HPDE6-E6E7 (cell line): ENCODE measurements around the gene DCLRE1A.
"Not testable (repeated sequence)": the region's sequence is repeated elsewhere in the genome, so short reads cannot be mapped to it uniquely, and the experiment has no call there.

Experiments used
- DNase-seq: peaks from one replicate; pipeline ENCODE4 v3.0.0; 2011; ENCODE audit warnings: missing footprints; ENCODE audit errors: extremely low spot score

Gene DCLRE1A

DNA sequence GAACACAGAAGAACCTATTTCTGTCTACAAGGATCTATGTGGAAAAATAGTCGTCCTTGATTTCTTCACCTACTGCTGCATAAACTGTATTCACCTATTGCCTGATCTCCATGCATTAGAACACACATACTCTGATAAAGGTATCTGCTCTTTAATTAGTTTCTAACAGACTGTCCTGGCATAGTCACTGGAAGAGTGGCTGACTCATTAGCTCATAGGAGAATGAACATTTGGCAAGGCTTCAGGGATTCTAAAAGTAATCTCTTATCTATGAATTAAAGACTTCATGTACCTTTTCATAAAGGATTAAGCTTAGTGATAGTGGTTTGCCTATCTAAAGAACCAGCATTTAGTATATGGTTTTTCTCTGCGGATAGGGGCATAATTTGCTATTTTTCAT is 4.7 kb upstream of the DCLRE1A start:
- DNase-seq = no peak

DNA sequence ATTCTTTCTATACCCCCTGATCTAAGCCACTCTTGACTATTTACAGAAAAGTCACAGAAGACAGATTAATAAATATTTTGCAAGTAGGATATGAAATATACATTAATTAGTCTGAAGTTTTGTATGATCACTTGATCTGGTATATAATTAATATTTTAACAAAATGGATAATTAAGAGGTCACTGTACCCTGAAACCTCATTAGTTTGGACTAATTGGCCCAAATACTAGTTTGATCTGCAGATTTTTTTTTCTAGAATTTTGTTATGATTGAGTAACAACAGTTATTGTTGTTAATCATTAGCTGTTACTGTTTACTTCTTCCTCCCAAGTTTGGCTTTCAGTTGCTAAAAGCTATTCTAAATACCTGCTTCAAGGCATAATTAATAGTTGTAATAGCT is 3.3 kb upstream of the DCLRE1A start:
- no peak for DNase-seq

GRCh38 chr10:113856563-113856962 is 2.7 kb upstream of the DCLRE1A start:
- no peak for DNase-seq

DNA sequence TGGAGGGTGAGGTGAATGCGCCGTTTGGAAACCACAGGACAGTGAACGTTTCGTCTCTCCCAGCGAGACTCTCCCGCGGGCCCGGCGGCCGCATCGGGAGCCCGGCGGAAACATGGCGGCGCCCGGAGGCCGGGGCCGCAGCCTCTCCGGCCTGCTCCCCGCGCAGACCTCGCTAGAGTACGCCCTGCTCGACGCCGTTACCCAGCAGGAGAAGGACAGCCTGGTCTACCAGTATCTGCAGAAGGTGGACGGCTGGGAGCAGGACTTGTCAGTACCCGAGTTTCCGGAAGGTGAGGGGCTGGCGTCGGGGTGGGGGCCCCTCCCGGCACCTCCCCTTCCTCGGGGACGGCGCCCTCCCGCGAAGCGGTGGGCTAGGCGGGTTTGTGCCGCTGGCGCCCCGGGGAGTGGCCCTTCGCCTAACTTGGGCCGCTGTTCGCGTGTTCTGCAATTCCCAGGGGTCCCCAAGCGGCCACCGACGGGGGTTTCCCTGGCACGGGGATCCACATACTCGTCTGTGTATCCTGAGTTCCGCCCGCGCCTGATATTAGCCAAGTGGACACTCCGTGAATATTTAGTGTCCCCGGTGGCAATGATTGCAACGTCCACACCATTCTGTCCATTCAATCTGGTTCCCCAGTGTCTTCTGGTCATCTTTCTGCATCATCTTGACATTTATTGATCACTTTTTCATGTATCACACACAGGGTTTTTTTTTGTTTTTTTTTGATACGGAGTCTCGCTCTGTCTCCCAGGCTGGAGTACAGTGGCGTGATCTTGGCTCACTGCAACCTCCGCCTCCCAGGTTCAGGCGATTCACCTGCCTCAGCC is 1.1 kb upstream of the DCLRE1A start:
- DNase-seq = no peak

DNA sequence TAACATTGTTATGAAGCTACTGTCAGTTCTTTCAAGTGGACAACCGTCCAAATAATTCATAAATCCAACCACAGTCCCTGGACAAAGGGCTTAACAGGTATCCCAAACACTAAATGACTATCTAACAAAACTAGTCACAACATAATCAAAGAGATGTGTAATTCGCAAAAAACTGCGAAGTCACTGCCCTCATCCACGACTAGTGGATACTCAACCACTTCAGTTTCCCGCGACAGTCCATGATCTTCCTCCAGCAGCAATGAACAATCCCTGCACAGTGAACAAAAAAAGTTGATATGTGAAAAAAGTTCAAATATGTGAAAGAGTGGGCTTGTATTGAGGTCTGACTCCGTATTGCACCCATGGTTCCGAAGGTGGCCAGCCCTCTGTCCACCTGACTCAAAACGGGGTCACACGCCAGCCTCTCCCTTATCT is 287 bp downstream of the DCLRE1A start:
- no peak for DNase-seq

DNA sequence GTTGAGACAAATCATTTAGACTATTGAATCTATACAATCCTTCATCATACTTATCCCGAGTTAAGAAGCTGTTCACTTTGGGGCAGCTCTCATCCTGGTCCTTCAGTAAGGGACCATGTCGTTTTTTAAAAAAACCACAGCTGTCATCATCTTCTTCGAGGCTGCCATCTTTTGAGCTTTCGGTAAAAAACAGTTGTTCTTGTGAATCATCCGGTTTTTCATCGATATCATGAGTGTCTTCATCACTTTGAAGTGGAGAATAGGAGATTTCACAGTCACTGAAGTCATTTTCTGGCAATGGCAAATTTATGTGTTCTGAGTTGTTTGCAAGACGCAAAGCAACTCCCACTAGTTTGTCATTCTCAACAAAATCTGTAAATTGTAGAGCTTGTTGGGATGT is 3.9 kb downstream of the DCLRE1A start:
- DNase-seq = no peak

- no peak for DNase-seq
Observed at GRCh38 chr10:113849140-113849803, 4.6 kb downstream of the DCLRE1A start.

- no peak for DNase-seq
Observed at GRCh38 chr10:113846036-113846435, 7.8 kb downstream of the DCLRE1A start.

GRCh38 chr10:113843972-113844485 is 9.9 kb downstream of the DCLRE1A start:
- DNase-seq = no peak

GRCh38 chr10:113842171-113842570 is 11.7 kb downstream of the DCLRE1A start:
- DNase-seq = no peak

- not testable (repeated sequence) for DNase-seq
Observed at GRCh38 chr10:113828567-113828966, 25.3 kb downstream of the DCLRE1A start.

DNA sequence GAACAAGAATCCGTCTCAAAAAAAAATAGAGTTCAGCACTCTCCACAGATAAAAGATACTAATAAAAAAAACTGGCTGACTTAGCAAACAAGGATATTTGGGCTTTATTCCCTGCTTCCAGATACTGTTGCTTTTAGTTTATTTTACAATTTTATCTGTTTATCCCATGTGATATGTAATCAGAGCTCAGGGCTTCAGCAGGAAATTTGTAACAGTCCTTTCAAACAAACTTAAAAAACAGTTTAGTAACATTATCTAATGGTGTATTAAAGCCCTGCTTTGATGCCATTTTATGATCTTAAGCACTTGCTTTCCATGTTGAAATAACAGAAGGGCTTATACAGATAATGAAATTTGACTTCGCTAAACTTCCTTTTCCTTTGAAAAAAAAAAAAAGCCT is 28.1 kb downstream of the DCLRE1A start:
- DNase-seq = no peak

DNA sequence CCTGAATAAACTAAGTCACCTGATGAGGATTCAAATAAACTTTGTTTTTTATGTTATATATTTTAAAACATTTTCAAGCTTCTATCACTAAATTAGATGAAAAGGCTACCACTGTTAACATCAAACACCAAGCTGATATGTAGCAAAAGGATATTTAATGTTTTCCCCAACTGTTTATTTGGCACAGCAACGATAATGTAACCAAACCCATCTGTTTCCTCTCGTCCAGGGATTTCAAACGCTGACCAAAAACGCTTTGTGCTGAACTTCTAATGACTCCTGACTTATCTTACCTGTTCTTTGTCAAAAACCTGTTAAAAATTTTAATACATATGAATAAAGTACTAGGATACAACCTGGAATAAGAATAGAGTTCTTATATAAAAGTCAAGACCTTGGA is 30.5 kb downstream of the DCLRE1A start:
- no peak for DNase-seq

- DNase-seq = no peak
Observed at GRCh38 chr10:113822174-113822573, 31.7 kb downstream of the DCLRE1A start.

- not testable (repeated sequence) for DNase-seq
Observed at GRCh38 chr10:113821306-113821705, 32.6 kb downstream of the DCLRE1A start.

GRCh38 chr10:113820507-113820906 is 33.4 kb downstream of the DCLRE1A start:
- no peak for DNase-seq

GRCh38 chr10:113819989-113820388 is 33.9 kb downstream of the DCLRE1A start:
- DNase-seq = no peak

GRCh38 chr10:113814700-113815099 is 39.2 kb downstream of the DCLRE1A start:
- DNase-seq = not testable (repeated sequence)

GRCh38 chr10:113808168-113808567 is 45.7 kb downstream of the DCLRE1A start:
- no peak for DNase-seq

GRCh38 chr10:113806503-113806902 is 47.4 kb downstream of the DCLRE1A start:
- DNase-seq = no peak

GRCh38 chr10:113802997-113803396 is 50.9 kb downstream of the DCLRE1A start:
- no peak for DNase-seq

- no peak for DNase-seq
Observed at GRCh38 chr10:113801569-113801968, 52.3 kb downstream of the DCLRE1A start.

GRCh38 chr10:113791691-113792090 is 62.2 kb downstream of the DCLRE1A start:
- no peak for DNase-seq
